ENCODE results near the gene ATP8B4.
"Not testable (repeated sequence)": the region's sequence is repeated elsewhere in the genome, so short reads cannot be mapped to it uniquely, and the experiment has no call there.

Gene ATP8B4

GRCh38 chr15:50098545-50098944, 20.5 kb downstream of the ATP8B4 start:
- TF ChIP-seq MAX (IDR thresholded peaks at IDR 0.05; ENCODE audit: low read depth, low read length) (no peak), POLR2A (IDR thresholded peaks at IDR 0.05; ENCODE audit: extremely low read depth, insufficient read length) (no peak), CTCF (IDR thresholded peaks at IDR 0.05; ENCODE audit: low read depth, low read length) (no peak), MYC (IDR thresholded peaks at IDR 0.05; ENCODE audit: low read depth, low read length) (no peak)
- H3K4me3 ChIP-seq (ENCODE audit: low read depth, low read length) = no peak overlapping the region
- no peak for DNase-seq (ENCODE audit: low read depth)

GRCh38 chr15:50095938-50096821, 22.9 kb downstream of the ATP8B4 start:
- TF ChIP-seq MAX (IDR thresholded peaks at IDR 0.05; ENCODE audit: low read depth, low read length) (no peak), POLR2A (IDR thresholded peaks at IDR 0.05; ENCODE audit: extremely low read depth, insufficient read length) (no peak), CTCF (IDR thresholded peaks at IDR 0.05; ENCODE audit: low read depth, low read length) (no peak), MYC (IDR thresholded peaks at IDR 0.05; ENCODE audit: low read depth, low read length) (no peak)
- DNase-seq (ENCODE audit: low read depth) = peak; percentile 36
- H3K4me3 ChIP-seq (ENCODE audit: low read depth, low read length) = no peak overlapping the region

GRCh38 chr15:50089386-50089785, 29.6 kb downstream of the ATP8B4 start:
- H3K4me3 ChIP-seq (ENCODE audit: low read depth, low read length); DNase-seq (ENCODE audit: low read depth): not testable (repeated sequence)

DNA sequence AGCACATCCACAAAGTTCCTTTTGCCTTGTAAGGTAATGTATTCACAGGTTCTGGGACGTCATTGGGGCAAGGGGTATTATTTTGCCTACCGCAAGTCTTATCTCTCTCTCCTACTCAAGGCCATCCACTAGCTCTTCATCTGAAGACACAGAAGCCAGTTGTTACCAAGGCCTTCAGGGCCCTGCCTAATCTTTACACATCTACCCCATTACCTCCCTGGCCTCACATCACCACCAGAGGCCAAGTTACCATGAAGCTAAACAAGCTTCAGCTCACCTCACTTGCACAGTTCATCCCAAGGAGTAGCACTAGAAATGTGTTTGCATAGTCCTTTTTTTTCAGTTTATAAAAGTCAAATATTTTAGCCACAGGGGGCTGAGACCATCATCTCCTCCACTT, 34.1 kb downstream of the ATP8B4 start:
- TF ChIP-seq MAX (IDR thresholded peaks at IDR 0.05; ENCODE audit: low read depth, low read length) (no peak), CTCF (IDR thresholded peaks at IDR 0.05; ENCODE audit: low read depth, low read length) (no peak), MYC (IDR thresholded peaks at IDR 0.05; ENCODE audit: low read depth, low read length) (no peak), POLR2A (IDR thresholded peaks at IDR 0.05; ENCODE audit: extremely low read depth, insufficient read length) (no peak)
- H3K4me3 ChIP-seq (ENCODE audit: low read depth, low read length) = no peak overlapping the region
- no peak for DNase-seq (ENCODE audit: low read depth)

GRCh38 chr15:50083424-50084025, 35.5 kb downstream of the ATP8B4 start:
- DNase-seq (ENCODE audit: low read depth) = no peak
- TF ChIP-seq MYC (IDR thresholded peaks at IDR 0.05; ENCODE audit: low read depth, low read length) = no peak
- TF ChIP-seq MAX (IDR thresholded peaks at IDR 0.05; ENCODE audit: low read depth, low read length) = no peak
- TF ChIP-seq POLR2A (IDR thresholded peaks at IDR 0.05; ENCODE audit: extremely low read depth, insufficient read length) = no peak
- TF ChIP-seq CTCF (IDR thresholded peaks at IDR 0.05; ENCODE audit: low read depth, low read length) = no peak
- no peak overlapping the region for H3K4me3 ChIP-seq (ENCODE audit: low read depth, low read length)

- H3K4me3 ChIP-seq (ENCODE audit: low read depth, low read length) = no peak overlapping the region
- TF ChIP-seq MYC (IDR thresholded peaks at IDR 0.05; ENCODE audit: low read depth, low read length) = no peak
- TF ChIP-seq CTCF (IDR thresholded peaks at IDR 0.05; ENCODE audit: low read depth, low read length) = no peak
- TF ChIP-seq MAX (IDR thresholded peaks at IDR 0.05; ENCODE audit: low read depth, low read length) = no peak
- no peak for DNase-seq (ENCODE audit: low read depth)
Measured at GRCh38 chr15:50082066-50082465, 37.0 kb downstream of the ATP8B4 start.

All from NB4 (cell line).